Breast epithelium (tissue), 3 donors: ENCODE measurements around the gene GAL.

Experiments
- CTCF ChIP-seq, 3 donors: fragments of 450-650 bp; IDR thresholded peaks; one replicate each; pipeline ENCODE4 v1.5.1; 2016 to 2017; ENCODE audit warnings: antibody characterized with exemption in 3 of 3, mild to moderate bottlenecking in 3 of 3, moderate library complexity in 3 of 3
- POLR2AphosphoS5 ChIP-seq, 3 donors: sonication (generic); formaldehyde crosslinking; IDR thresholded peaks; one replicate each; pipeline ENCODE4 v1.6.1; 2017; ENCODE audit warnings: antibody characterized with exemption in 3 of 3

- TF ChIP-seq CTCF (IDR thresholded peaks at IDR 0.05) (no peak), POLR2AphosphoS5 (IDR thresholded peaks at IDR 0.05) (no peak)
Measured at GRCh38 chr11:68664906-68665305, 19.4 kb upstream of the GAL start.
